CD4-positive, alpha-beta T cell treated with Interleukin-15 for 1 hour (primary cell): ENCODE measurements around the gene ZEB2.

Source experiments
- DNase-seq: peaks from one replicate; pipeline ENCODE4 v3.0.0-alpha.2; 2020

Gene ZEB2

DNA sequence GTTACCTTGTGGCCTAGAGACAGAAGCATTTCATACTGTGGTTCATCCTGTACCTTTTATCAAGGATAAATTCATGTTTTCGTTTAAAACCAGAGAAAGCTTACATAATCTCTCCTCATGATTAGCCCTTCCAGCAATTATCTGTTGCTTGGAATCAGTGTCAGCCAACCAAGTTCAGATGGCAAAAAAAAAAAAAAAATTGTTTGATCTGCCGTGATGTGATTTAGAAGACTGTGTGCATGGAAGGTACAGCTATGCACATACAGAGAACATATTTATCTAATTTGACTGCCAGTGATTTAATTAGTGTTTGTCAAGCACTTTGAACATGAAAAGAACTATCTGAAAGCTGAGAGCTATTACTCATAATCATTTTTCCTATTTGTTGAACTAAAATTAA is 180.9 kb downstream of the ZEB2 start:
- no peak for DNase-seq

- no peak for DNase-seq
Observed at GRCh38 chr2:144334551-144334950, 185.4 kb downstream of the ZEB2 start.
